Thyroid gland (tissue), 4 donors: ENCODE measurements around the gene ARHGEF4.

Experiments used
- POLR2A ChIP-seq, 2 donors: fragments of 450-650 bp; IDR thresholded peaks; one replicate each; pipeline ENCODE4 v1.6.1; 2017; ENCODE audit warnings: antibody characterized with exemption in 2 of 2, mild to moderate bottlenecking in 2 of 2, moderate library complexity in 1 of 2
- TF ChIP-seq, protein P1 (sequence below), 6 experiments: fragments of 200-600 bp in 3 of 6; fragments of 450-650 bp in 3 of 6; sonication (generic) in 3 of 6; IDR thresholded peaks; one replicate each; pipeline ENCODE4 v1.5.1; 2016 to 2019; ENCODE audit warnings: antibody characterized with exemption in 6 of 6, mild to moderate bottlenecking in 2 of 6, inconsistent platforms in 1 of 6, moderate library complexity in 1 of 6

GRCh38 chr2:130915595-130916437 lies 79.1 kb downstream of the ARHGEF4 start:
- TF ChIP-seq, protein P1, sequence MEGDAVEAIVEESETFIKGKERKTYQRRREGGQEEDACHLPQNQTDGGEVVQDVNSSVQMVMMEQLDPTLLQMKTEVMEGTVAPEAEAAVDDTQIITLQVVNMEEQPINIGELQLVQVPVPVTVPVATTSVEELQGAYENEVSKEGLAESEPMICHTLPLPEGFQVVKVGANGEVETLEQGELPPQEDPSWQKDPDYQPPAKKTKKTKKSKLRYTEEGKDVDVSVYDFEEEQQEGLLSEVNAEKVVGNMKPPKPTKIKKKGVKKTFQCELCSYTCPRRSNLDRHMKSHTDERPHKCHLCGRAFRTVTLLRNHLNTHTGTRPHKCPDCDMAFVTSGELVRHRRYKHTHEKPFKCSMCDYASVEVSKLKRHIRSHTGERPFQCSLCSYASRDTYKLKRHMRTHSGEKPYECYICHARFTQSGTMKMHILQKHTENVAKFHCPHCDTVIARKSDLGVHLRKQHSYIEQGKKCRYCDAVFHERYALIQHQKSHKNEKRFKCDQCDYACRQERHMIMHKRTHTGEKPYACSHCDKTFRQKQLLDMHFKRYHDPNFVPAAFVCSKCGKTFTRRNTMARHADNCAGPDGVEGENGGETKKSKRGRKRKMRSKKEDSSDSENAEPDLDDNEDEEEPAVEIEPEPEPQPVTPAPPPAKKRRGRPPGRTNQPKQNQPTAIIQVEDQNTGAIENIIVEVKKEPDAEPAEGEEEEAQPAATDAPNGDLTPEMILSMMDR (IDR thresholded peaks at IDR 0.05) = no peak
- no peak for TF ChIP-seq POLR2A (IDR thresholded peaks at IDR 0.05)
